ENCODE measurements around the gene HIPK4.

DNA sequence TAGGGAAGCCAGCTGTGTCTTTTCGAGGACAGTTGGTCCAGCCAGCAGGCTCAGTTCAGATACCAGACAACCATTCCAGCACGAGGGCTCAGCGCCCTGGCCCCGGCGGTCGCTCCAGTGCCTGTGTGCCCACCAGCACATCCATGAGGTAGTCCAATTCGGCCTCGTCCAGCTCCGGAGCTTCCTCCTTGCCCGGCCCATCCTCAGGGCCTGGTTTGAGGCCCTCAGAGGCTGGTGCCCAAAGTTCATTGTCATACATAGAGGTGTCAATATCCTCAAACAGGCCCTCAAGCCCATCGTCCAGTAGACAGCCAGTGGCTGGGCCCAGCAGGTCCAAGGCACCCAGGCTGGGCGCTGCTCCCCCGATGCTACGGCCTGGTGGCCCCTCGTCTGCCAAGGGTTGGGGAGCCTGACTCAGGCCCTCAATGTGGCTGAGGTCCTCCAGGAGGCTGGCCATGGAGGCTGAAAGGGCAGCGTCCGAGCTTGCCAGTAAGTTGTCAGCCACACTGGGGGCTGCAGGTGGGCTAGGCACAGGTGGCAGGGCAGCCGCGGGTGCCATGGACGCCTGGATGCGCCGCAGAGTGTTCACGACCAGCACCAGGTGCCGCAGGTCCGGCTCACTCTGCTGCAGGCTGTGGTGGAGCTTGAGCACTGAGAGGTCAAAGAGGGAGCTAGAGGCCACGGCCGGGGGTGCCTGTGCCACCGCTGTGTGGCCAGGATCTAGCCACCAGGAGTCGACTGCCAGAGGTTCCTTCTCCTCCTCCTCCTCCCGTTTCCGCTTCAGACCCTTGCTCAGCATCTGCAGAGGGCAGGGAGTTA, 33.0 kb upstream of the HIPK4 start:
- TF ChIP-seq, protein P1, sequence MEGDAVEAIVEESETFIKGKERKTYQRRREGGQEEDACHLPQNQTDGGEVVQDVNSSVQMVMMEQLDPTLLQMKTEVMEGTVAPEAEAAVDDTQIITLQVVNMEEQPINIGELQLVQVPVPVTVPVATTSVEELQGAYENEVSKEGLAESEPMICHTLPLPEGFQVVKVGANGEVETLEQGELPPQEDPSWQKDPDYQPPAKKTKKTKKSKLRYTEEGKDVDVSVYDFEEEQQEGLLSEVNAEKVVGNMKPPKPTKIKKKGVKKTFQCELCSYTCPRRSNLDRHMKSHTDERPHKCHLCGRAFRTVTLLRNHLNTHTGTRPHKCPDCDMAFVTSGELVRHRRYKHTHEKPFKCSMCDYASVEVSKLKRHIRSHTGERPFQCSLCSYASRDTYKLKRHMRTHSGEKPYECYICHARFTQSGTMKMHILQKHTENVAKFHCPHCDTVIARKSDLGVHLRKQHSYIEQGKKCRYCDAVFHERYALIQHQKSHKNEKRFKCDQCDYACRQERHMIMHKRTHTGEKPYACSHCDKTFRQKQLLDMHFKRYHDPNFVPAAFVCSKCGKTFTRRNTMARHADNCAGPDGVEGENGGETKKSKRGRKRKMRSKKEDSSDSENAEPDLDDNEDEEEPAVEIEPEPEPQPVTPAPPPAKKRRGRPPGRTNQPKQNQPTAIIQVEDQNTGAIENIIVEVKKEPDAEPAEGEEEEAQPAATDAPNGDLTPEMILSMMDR (IDR thresholded peaks at IDR 0.05), result no peak
- no peak for TF ChIP-seq POLR2A (IDR thresholded peaks at IDR 0.05)
